HepG2 (cell line): ENCODE results near the gene USB1. TPM values are rescaled to one million over a fixed set of nuclear protein-coding genes. Genes with fewer than 3 reads are reported as not detected.

Source experiments
- ATAC-seq: fragments of 200-7000 bp; cut with Tn5 transposase; 3 replicates; pipeline ENCODE4 v1.9.1; 2020; ENCODE audit warnings: mild to moderate bottlenecking, moderate library complexity
- BruUV-seq: library from RNA; stranded (reverse); fragments of 400-500 nt; replicated peaks from 2 replicates; lab custom pipeline; 2021; lab: Mats Ljungman, UMichigan
- CTCF ChIA-PET: fragments of 300-600 bp; formaldehyde crosslinking; extraction: SDS; loops from one replicate; lab custom pipeline; 2021; ENCODE audit warnings: low total read pairs, inconsistent platforms, low intra/inter-chr PET ratio; lab: Yijun Ruan, JAX
- POLR2A ChIA-PET: fragments of 350-600 bp; sonication (Branson Sonifier 250); formaldehyde crosslinking; loops from one replicate; lab custom pipeline; 2020; ENCODE audit warnings: antibody characterized with exemption, inconsistent platforms; lab: Yijun Ruan, JAX
- DNase-seq: peaks from one replicate; pipeline ENCODE4 v3.0.0-alpha.2; 2015; ENCODE audit warnings: low spot score
- FAIRE-seq: peaks from 3 replicates; lab custom pipeline; 2011; peaks lifted over from hg19 to GRCh38; lab: Jason Lieb, UNC
- H2AFZ ChIP-seq: one replicate; pipeline ENCODE4 v1.6.1; 2011; ENCODE audit warnings: low read length, inconsistent platforms
- H3K27ac ChIP-seq: fragments of 300-600 bp; 3 replicates; pipeline ENCODE4 v1.8.0; 2011; ENCODE audit warnings: mixed run types, mild to moderate bottlenecking, mixed read lengths, low read length, inconsistent platforms; ENCODE audit not compliant: insufficient read depth; ENCODE audit errors: extremely low read length
- H3K27me3 ChIP-seq, 2 experiments: fragments of 200-600 bp in 1 of 2; 2 replicates in 1 of 2; 3 replicates in 1 of 2; pipeline versions ENCODE4 v1.6.0 to v1.8.0; 2011; ENCODE audit warnings: low read length in 2 of 2, mild to moderate bottlenecking in 2 of 2, moderate library complexity in 2 of 2, inconsistent platforms in 1 of 2; ENCODE audit not compliant: insufficient read depth in 2 of 2, control insufficient read depth in 1 of 2
- H3K36me3 ChIP-seq, 2 experiments: fragments of 200-600 bp in 1 of 2; replicated peaks in 1 of 2; 2 replicates in 1 of 2; 3 replicates in 1 of 2; pipeline versions ENCODE4 v1.5.1 to v1.8.0; 2011; ENCODE audit warnings: low read length in 2 of 2, inconsistent platforms in 1 of 2; ENCODE audit not compliant: insufficient read depth in 2 of 2, control insufficient read depth in 1 of 2
- H3K4me1 ChIP-seq: 2 replicates; pipeline ENCODE4 v1.5.1; 2012; ENCODE audit warnings: low read length, inconsistent platforms; ENCODE audit not compliant: insufficient read depth
- H3K4me2 ChIP-seq: 2 replicates; pipeline ENCODE4 v1.6.0; 2011; ENCODE audit warnings: low read depth, low read length, inconsistent platforms
- H3K4me3 ChIP-seq, 3 experiments: fragments of 200-600 bp in 1 of 3; sonication (generic), shearing (Covaris generic) in 1 of 3; replicated peaks in 1 of 3; 2 replicates each; pipeline ENCODE4 v1.5.1; 2011 to 2016; ENCODE audit warnings: low read length in 3 of 3, inconsistent platforms in 2 of 3, low read depth in 2 of 3, mild to moderate bottlenecking in 2 of 3, control low read depth in 1 of 3, mixed read lengths in 1 of 3; ENCODE audit not compliant: insufficient read depth in 1 of 3
- H3K79me2 ChIP-seq: one replicate; pipeline ENCODE4 v1.6.1; 2011; ENCODE audit warnings: low read length, inconsistent platforms; ENCODE audit not compliant: insufficient read depth
- H3K9ac ChIP-seq: 2 replicates; pipeline ENCODE4 v1.6.0; 2011; ENCODE audit warnings: mild to moderate bottlenecking, low read depth, low read length, inconsistent platforms; ENCODE audit not compliant: insufficient read depth
- H3K9me3 ChIP-seq: 2 replicates; pipeline ENCODE4 v1.5.1; 2012; ENCODE audit warnings: mild to moderate bottlenecking, low read length
- H4K20me1 ChIP-seq: 2 replicates; pipeline ENCODE4 v1.6.0; 2011; ENCODE audit warnings: inconsistent platforms, mild to moderate bottlenecking, low read length, moderate library complexity; ENCODE audit not compliant: insufficient read depth
- ADNP ChIP-seq: sonication (generic); formaldehyde crosslinking; IDR thresholded peaks from 2 replicates; pipeline ENCODE4 v1.4.0; 2020; ENCODE audit warnings: missing genetic modification reagents
- AKAP8 ChIP-seq: sonication (generic); formaldehyde crosslinking; IDR thresholded peaks from 2 replicates; pipeline ENCODE4 v1.5.1; 2020; ENCODE audit warnings: mild to moderate bottlenecking, missing genetic modification reagents
- SATB2 ChIP-seq: sonication (generic); formaldehyde crosslinking; IDR thresholded peaks from 2 replicates; pipeline ENCODE4 v1.5.0; 2020; ENCODE audit warnings: missing genetic modification reagents
- THAP11 ChIP-seq: IDR thresholded peaks from 2 replicates; pipeline ENCODE4 v1.6.1; 2016; ENCODE audit warnings: missing biosample characterization, missing genetic modification reagents
- ZMYM3 ChIP-seq: sonication (generic); formaldehyde crosslinking; IDR thresholded peaks from 2 replicates; pipeline ENCODE4 v1.5.1; 2020; ENCODE audit warnings: mild to moderate bottlenecking, missing genetic modification reagents
- ZNF446 ChIP-seq: sonication (generic); formaldehyde crosslinking; IDR thresholded peaks from 2 replicates; pipeline ENCODE4 v1.5.0; 2020; ENCODE audit warnings: mild to moderate bottlenecking, missing genetic modification reagents
- ZNF468 ChIP-seq: sonication (generic); formaldehyde crosslinking; IDR thresholded peaks from 2 replicates; pipeline ENCODE4 v1.8.0; 2022; ENCODE audit warnings: mild to moderate bottlenecking, moderate library complexity, missing genetic modification reagents
- ZNF768 ChIP-seq: sonication (generic); formaldehyde crosslinking; IDR thresholded peaks from 2 replicates; pipeline ENCODE4 v1.4.0; 2020; ENCODE audit warnings: missing genetic modification reagents
- ZNF841 ChIP-seq: sonication (generic); formaldehyde crosslinking; IDR thresholded peaks from 2 replicates; pipeline ENCODE4 v1.8.1; 2023; ENCODE audit warnings: missing genetic modification reagents, borderline replicate concordance
- WGBS: methylation state at CpG from one replicate; pipeline ENCODE4 v1.1.6; 2017; ENCODE audit warnings: low lambda C conversion rate; 5-methylcytosine and 5-hydroxymethylcytosine counted together
- in situ Hi-C: cut with HindIII; loops from 2 replicates; pipeline ENCODE4 v1.10.0; 2017; ENCODE audit warnings: low pct_unique_long_range_greater_than_20kb; ENCODE audit not compliant: extremely low pct_ligation_motif_present
- intact Hi-C: fragments of 100-400 bp; cut with micrococcal nuclease; formaldehyde crosslinking; loops from one replicate; pipeline ENCODE4 v1.10.0; 2022; ENCODE audit not compliant: unreplicated experiment
- polyA plus RNA-seq, 8 experiments: library from polyadenylated mRNA; depleted of rRNA in 3 of 8; stranded (reverse) in 7 of 8; unstranded in 1 of 8; fragments of >200 nt; fragmentation: Illumina TruSeq in 4 of 8; extraction: Trizol in 4 of 8; gene quantifications; 2 replicates each; pipeline versions ENCODE4 v1.2.1 to v1.2.3, GENCODE V29; 2011 to 2016; ENCODE audit warnings: low read depth in 4 of 8, missing spikeins in 1 of 8, mixed read lengths in 1 of 8; ENCODE audit not compliant: insufficient read depth in 1 of 8
- total RNA-seq, 5 experiments: library from RNA; depleted of rRNA; stranded (reverse); fragments of >200 nt; fragmentation: Illumina TruSeq; extraction: Trizol; gene quantifications; 2 replicates each; pipeline ENCODE4 v1.2.3, GENCODE V29; 2016; ENCODE audit warnings: low read depth in 1 of 5
- TF ChIP-seq, protein P1 (sequence below): sonication (generic); formaldehyde crosslinking; IDR thresholded peaks from 2 replicates; pipeline ENCODE4 v1.4.0; 2020; ENCODE audit warnings: missing genetic modification reagents, mild to moderate bottlenecking, borderline replicate concordance
- TF ChIP-seq, protein P2 (sequence below): IDR thresholded peaks from 2 replicates; pipeline ENCODE4 v1.6.1; 2016; ENCODE audit warnings: mild to moderate bottlenecking
- TF ChIP-seq, protein P3 (sequence below): sonication (generic); formaldehyde crosslinking; IDR thresholded peaks from 2 replicates; pipeline ENCODE4 v1.8.1; 2022; ENCODE audit warnings: mild to moderate bottlenecking, missing genetic modification reagents

USB1 gene
- total and polyA plus RNA-seq, 2 of the 13 experiments (the other 11 are each of a cell fraction or from before 2014, with no cell fraction given) = 16.7 to 65.4 TPM

DNA sequence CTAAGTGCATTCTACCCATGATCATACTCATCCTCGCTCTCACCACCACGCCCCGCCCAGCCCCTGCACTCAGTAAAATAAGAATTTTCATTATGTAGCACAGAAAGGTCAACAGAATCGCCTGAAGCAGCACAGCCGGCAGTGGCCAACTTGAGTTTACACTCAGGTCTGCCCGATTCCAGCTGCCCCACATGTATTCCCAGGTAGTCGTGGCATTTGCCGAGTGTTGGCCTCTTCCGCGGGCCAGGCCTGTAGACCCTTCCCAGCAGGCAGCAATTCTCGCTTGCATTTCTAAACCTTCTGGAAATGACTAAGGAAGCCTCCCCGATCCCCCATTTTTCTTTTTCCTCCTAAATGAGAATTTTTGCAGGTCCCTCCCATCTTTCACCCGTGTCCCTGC, 30.9 kb upstream of the USB1 start:
- ChIA-PET CTCF (no interaction called here), POLR2A (no interaction called here)
- H3K9me3 ChIP-seq = no peaks in the 10 kb centered on the region
- H2AFZ ChIP-seq = no peak overlapping the region
- TF ChIP-seq ADNP (CRISPR knock-in tag) = no peak
- peak; percentile 63; the same call in 1 of the 2 replicates for TF ChIP-seq ZNF768 (CRISPR knock-in tag)
- FAIRE-seq (no peak), ATAC-seq (no peak), DNase-seq (no peak)
- H3K4me1 ChIP-seq = no peaks in the 10 kb centered on the region
- no peak overlapping the region for H3K9ac ChIP-seq
- H3K4me3 ChIP-seq = no peak overlapping the region
- no TSS peak for BruUV-seq
- H4K20me1 ChIP-seq = no peaks in the 10 kb centered on the region
- no peak overlapping the region for H3K4me2 ChIP-seq
- no peaks in the 10 kb centered on the region for H3K36me3 ChIP-seq
- intact Hi-C loops (no loop called here), in situ Hi-C loops (no loop called here)
- H3K79me2 ChIP-seq = no peaks in the 10 kb centered on the region
- H3K27ac ChIP-seq = no peak overlapping the region
- H3K27me3 ChIP-seq = peaks cover 10 to 18% of the 10 kb centered on the region in 2 experiments; a peak in 4 of 5 replicates
- 40% methylated on average over 13 of the region's 13 CpGs for WGBS

DNA sequence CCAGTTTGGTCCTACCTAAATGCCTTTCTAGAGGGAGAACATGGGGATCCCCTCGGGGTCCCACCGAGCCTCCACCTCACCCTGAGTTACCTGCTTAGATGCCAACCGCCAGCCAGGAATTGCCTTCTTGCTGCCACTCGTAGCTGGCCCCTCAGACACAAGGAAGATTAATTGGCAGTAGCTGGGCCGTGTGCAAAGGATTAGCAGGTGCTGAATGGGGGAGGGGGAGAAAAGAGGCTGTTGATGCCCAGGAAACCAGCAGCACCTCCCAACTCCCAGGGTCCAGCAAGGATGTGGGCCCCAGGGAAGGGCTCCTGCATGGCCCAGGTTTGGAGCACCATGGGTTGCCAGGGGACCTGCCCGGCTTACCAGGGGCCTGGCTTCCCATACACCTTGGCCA, 30.2 kb upstream of the USB1 start, which contains the start of gene CNGB1:
CNGB1 (minus strand) TSS at position 159 of the 400 bp plus-strand sequence. CDS start 3,842 bp downstream, outside the sequence.
- intact Hi-C loops (no loop called here), in situ Hi-C loops (no loop called here)
- H3K9ac ChIP-seq = no peak within 1 kb of the TSS
- POLR2A ChIA-PET = no interaction called here
- DNase-seq (no peak), ATAC-seq (peak; percentile 31; the same call in 2 of the 3 replicates), FAIRE-seq (no peak)
- no TSS peak for BruUV-seq
- H3K79me2 ChIP-seq = no peaks in the 10 kb centered on the region
- H3K36me3 ChIP-seq = no peaks in the 10 kb centered on the region
- H3K27ac ChIP-seq = no peak within 1 kb of the TSS
- no peaks in the 10 kb centered on the region for H4K20me1 ChIP-seq
- H3K9me3 ChIP-seq = no peaks in the 10 kb centered on the region
- CTCF ChIA-PET = no interaction called here
- H3K4me1 ChIP-seq = no peaks in the 10 kb centered on the region
- 2% methylated on average over 5 of the region's 6 CpGs for WGBS
- no peak within 1 kb of the TSS for H3K4me2 ChIP-seq
- H2AFZ ChIP-seq = no peak within 1 kb of the TSS
- H3K27me3 ChIP-seq = peaks cover 10 to 24% of the 10 kb centered on the region in 2 experiments; a peak in 4 of 5 replicates
- H3K4me3 ChIP-seq = no peak within 1 kb of the TSS
- TF ChIP-seq, protein P1, sequence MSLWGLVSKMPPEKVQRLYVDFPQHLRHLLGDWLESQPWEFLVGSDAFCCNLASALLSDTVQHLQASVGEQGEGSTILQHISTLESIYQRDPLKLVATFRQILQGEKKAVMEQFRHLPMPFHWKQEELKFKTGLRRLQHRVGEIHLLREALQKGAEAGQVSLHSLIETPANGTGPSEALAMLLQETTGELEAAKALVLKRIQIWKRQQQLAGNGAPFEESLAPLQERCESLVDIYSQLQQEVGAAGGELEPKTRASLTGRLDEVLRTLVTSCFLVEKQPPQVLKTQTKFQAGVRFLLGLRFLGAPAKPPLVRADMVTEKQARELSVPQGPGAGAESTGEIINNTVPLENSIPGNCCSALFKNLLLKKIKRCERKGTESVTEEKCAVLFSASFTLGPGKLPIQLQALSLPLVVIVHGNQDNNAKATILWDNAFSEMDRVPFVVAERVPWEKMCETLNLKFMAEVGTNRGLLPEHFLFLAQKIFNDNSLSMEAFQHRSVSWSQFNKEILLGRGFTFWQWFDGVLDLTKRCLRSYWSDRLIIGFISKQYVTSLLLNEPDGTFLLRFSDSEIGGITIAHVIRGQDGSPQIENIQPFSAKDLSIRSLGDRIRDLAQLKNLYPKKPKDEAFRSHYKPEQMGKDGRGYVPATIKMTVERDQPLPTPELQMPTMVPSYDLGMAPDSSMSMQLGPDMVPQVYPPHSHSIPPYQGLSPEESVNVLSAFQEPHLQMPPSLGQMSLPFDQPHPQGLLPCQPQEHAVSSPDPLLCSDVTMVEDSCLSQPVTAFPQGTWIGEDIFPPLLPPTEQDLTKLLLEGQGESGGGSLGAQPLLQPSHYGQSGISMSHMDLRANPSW (CRISPR knock-in tag) = no peak
- TF ChIP-seq ZNF468 (CRISPR knock-in tag) = no peak
- TF ChIP-seq ZNF446 (CRISPR knock-in tag) = no peak
- TF ChIP-seq SATB2 = no peak
- TF ChIP-seq AKAP8 = no peak
- TF ChIP-seq THAP11 (CRISPR knock-in tag) = no peak
- no peak for TF ChIP-seq ZNF841 (CRISPR knock-in tag)
- TF ChIP-seq, protein P2, sequence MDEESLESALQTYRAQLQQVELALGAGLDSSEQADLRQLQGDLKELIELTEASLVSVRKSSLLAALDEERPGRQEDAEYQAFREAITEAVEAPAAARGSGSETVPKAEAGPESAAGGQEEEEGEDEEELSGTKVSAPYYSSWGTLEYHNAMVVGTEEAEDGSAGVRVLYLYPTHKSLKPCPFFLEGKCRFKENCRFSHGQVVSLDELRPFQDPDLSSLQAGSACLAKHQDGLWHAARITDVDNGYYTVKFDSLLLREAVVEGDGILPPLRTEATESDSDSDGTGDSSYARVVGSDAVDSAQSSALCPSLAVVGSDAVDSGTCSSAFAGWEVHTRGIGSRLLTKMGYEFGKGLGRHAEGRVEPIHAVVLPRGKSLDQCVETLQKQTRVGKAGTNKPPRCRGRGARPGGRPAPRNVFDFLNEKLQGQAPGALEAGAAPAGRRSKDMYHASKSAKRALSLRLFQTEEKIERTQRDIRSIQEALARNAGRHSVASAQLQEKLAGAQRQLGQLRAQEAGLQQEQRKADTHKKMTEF (CRISPR knock-in tag) = no peak
- TF ChIP-seq, protein P3, sequence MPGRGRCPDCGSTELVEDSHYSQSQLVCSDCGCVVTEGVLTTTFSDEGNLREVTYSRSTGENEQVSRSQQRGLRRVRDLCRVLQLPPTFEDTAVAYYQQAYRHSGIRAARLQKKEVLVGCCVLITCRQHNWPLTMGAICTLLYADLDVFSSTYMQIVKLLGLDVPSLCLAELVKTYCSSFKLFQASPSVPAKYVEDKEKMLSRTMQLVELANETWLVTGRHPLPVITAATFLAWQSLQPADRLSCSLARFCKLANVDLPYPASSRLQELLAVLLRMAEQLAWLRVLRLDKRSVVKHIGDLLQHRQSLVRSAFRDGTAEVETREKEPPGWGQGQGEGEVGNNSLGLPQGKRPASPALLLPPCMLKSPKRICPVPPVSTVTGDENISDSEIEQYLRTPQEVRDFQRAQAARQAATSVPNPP = no peak
- no peak for TF ChIP-seq ZMYM3 (CRISPR knock-in tag)
